Measurements from ENCODE around the gene NCEH1. TPM values are rescaled to one million over a fixed set of nuclear protein-coding genes. Genes with fewer than 3 reads are reported as not detected.

Gene NCEH1
- polyA plus RNA-seq, 6 donors from 2014 or later: 2.2 to 10.1 (median 5.0) TPM

DNA sequence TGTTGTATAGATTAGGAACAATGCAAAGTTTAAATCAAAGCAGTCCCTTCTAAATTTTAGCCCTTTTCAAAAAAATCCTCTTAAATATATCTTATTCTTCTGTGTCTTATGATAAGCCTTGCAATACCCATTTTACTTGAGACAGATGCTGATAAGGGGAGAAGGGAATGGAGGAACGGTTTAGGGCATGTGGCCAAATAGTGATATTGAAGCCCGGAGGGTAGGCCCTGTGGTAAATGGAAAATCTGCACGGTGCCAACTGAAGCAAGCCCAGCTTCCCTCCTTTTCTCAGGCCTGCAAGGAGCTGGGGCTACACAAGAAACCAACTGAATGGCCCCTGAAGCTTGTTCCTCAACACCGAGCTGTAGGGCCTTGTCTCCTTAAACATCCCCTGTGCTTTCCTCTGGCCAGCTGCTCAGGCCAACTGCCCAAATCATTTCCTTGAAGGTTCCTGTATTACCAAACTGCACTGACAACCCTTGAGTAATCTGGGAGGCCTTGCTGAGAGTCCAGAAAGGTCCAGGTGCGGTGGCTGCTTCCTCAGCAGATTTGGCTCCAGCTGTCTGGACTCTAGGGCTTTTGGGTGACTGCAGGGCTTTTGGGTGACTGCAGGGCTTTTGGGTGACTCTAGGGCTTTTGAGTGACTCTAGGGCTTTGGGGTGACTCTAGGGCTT lies 67.2 kb downstream of the NCEH1 start:
- Mint-ChIP-seq H3K9me3 (no peaks in the 10 kb centered on the region), H3K4me1 (no peaks in the 10 kb centered on the region), H3K27ac (peak overlapping the region in 1 of 6 donors; percentile 42), H3K36me3 (peaks cover 8 to 17% of the 10 kb centered on the region in 2 donors), H3K4me3 (no peak overlapping the region), H3K27me3 (no peaks in the 10 kb centered on the region)
- no peak for DNase-seq
- ATAC-seq (ENCODE audit: low read depth in 2 of 2): no peak

DNA sequence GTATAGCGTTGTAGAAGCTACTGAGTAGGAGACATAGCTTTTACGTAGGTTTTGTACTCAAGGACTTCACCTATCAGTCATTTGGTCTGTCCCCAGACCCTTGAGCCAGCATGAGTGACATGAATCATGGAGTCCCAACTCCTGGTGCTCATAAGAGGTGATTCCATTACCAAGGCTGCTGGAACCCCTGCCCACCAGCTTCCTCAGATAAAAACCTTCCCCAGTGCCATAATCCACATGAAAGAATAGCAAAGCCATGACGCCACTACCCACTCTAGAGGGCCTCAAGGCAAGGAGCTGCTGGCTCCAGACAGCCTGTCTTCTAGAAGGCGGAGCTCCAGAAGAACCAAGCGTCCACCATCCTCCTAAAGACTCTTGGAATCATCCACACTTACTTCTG lies 69.6 kb downstream of the NCEH1 start:
- Mint-ChIP-seq H3K27ac (no peak overlapping the region), H3K9me3 (no peaks in the 10 kb centered on the region), H3K4me1 (no peaks in the 10 kb centered on the region), H3K36me3 (peaks cover 15 to 17% of the 10 kb centered on the region in 2 donors), H3K4me3 (no peak overlapping the region), H3K27me3 (no peaks in the 10 kb centered on the region)
- no peak for ATAC-seq (ENCODE audit: low read depth in 2 of 2)
- DNase-seq: no peak

DNA sequence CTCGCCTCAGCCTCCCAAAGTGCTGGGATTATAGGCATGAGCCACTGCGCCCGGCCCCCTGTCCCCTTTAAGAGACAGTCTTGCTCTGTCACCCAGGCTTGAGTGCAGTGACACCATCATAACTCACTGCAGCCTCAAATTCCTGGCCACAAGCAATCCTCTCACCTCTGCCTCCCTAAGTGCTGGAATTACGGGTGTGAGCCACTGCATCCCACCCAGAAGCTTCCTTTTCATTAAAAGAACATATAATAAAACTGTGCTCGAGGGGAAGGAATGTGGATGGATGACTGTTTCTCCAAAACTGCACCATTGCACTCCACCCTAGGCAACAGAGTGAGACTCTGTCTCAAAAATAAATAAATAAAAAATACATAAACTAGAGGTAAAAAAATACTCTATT lies 70.1 kb downstream of the NCEH1 start:
- no peaks in the 10 kb centered on the region for H3K4me1 Mint-ChIP-seq
- H3K9me3 Mint-ChIP-seq: no peaks in the 10 kb centered on the region
- ATAC-seq (ENCODE audit: low read depth in 2 of 2) (no peak), DNase-seq (no peak)
- H3K27me3 Mint-ChIP-seq: no peaks in the 10 kb centered on the region
- H3K27ac Mint-ChIP-seq: peak overlapping the region in 1 of 6 donors; percentile 54
- peaks cover 15 to 17% of the 10 kb centered on the region in 2 donors for H3K36me3 Mint-ChIP-seq
- H3K4me3 Mint-ChIP-seq: no peak overlapping the region

DNA sequence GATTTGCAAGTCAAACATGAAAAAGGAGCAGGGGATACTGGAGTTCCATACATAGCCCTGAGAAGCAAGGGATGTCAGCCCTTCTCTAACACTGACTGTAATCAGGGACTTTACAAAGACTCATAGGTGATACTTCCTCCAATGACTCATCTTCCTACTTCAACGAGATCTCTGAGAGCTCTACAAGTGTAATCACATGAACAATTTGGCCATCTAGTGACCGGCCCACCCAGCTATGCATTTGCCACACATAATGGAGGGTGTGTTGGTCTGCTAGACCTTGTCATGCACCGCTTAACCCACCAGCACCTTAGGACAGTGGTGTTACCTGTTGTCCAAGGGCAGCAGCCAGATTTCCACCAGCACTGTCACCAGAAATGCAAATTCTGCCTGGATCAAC lies 75.3 kb downstream of the NCEH1 start:
- ATAC-seq (ENCODE audit: low read depth in 2 of 2): no peak
- DNase-seq: no peak

DNA sequence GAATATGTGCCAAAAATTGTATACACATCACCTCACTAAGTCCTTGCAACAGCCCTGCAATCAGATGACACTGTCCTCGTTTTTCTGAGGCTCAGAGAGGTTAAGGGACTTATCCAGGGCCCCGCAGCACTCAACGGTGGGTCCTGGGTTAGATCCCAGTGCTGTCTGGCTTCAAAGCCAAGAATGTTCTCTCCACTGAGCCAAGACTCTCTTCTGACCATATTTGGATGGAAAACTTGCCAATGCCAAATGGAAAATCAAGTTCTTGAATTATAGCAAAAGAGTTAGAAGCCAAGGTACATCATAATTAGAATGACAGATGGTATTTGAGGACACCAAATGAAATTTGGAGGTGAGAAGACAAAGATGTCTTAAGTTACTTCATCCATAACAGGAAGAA lies 75.9 kb downstream of the NCEH1 start:
- Mint-ChIP-seq H3K9me3 (no peaks in the 10 kb centered on the region), H3K36me3 (peaks cover 7 to 17% of the 10 kb centered on the region in 2 donors), H3K4me1 (no peaks in the 10 kb centered on the region), H3K4me3 (no peak overlapping the region), H3K27me3 (no peaks in the 10 kb centered on the region), H3K27ac (no peak overlapping the region)
- DNase-seq (no peak), ATAC-seq (ENCODE audit: low read depth in 2 of 2) (no peak)

More for the DNA sequence above, 75.3 kb downstream of the NCEH1 start:
- no peaks in the 10 kb centered on the region for H3K4me1 Mint-ChIP-seq
- H3K27me3 Mint-ChIP-seq: no peaks in the 10 kb centered on the region
- H3K36me3 Mint-ChIP-seq: peaks cover 7 to 17% of the 10 kb centered on the region in 2 donors
- H3K4me3 Mint-ChIP-seq: no peak overlapping the region
- no peaks in the 10 kb centered on the region for H3K9me3 Mint-ChIP-seq
- no peak overlapping the region for H3K27ac Mint-ChIP-seq

DNA sequence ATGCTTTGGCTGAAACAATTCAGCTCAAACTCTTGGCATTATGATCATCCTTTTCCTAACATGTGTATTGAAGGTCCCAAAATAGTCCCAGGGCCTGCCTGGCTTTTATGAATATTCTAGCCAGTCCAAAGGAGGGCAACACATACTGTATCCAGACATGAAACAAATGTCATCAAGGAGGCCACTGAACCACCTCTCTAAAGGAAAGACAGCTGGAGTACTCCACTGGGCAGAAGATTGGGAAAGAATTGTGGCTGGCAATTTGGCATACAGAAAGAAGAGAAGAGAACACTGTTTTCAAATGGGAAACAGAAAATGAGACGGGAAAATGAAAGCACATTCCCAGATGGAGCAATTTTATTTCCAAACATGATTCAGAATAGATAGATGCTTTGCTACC lies 80.6 kb downstream of the NCEH1 start:
- Mint-ChIP-seq H3K4me1 (peaks cover 0 to 5% (median 0%) of the 10 kb centered on the region in 3 donors), H3K27ac (peak overlapping the region in 1 of 6 donors; percentile 28), H3K4me3 (no peak overlapping the region), H3K27me3 (no peaks in the 10 kb centered on the region), H3K9me3 (no peaks in the 10 kb centered on the region), H3K36me3 (peaks cover 0 to 12% of the 10 kb centered on the region in 2 donors)
- ATAC-seq (ENCODE audit: low read depth in 2 of 2) (no peak), DNase-seq (no peak)

DNA sequence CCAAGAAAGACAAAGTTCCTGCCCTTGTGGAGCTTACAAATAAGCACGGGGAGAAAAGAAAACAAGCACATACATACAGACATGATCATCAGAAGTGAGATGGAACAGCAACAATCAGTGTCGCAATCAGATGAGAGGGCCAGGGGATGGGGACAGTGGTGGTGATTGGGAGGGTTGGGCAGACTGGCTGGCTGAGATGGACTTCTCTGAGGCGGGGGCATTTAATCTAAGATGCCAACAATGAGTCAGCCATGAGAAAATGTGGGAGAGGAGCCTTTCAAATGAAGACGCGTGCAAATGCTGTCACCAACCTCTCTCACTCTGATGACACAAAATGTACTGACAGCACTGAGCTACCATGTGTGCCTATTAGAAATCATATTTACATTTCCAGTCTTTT lies 81.4 kb downstream of the NCEH1 start:
- DNase-seq (no peak), ATAC-seq (ENCODE audit: low read depth in 2 of 2) (no peak)
- Mint-ChIP-seq H3K4me3 (no peak overlapping the region), H3K4me1 (peaks cover 0 to 5% (median 0%) of the 10 kb centered on the region in 3 donors), H3K27me3 (no peaks in the 10 kb centered on the region), H3K27ac (peak overlapping the region in 2 of 6 donors; percentile 39 to 94), H3K9me3 (no peaks in the 10 kb centered on the region), H3K36me3 (peaks cover 0 to 12% of the 10 kb centered on the region in 2 donors)

DNA sequence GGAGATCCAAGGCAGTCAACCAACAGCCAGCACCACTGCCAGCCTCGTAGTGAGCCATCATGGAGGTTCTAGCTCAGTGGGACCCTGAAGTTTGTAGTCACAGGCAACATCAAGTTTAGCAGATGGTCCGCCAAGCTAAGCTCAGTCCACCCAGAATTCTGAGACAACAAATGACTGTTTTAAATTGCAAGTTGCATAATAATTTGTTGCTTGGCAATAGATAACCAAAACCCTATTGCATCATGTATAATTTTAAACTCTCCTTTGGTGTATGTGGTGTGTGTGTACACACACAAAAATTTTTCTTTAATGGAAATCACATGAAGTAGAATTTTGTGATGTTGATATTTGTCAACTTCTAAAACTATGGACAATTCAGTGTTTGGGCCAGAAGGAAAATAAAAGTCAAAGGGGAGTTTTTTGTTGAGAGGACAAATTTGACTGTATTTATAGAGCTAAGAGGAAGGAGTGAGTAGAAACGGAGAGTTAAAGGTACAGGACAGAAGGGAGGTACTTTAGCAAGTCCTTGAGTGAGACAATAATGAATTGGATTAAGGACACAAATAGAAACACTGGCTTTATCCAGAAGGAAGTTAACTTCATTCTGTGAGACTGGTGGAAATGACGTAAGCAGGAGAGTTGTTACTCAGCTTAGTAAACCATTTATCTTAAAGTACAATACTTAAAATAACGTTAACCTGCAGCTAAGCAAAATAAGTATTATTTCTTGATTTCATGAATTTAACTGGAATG lies 83.6 kb downstream of the NCEH1 start:
- DNase-seq: no peak
- Mint-ChIP-seq H3K9me3 (no peaks in the 10 kb centered on the region), H3K27ac (no peak overlapping the region), H3K4me1 (peaks cover 0 to 5% (median 0%) of the 10 kb centered on the region in 3 donors), H3K4me3 (no peak overlapping the region), H3K36me3 (peaks cover 0 to 5% of the 10 kb centered on the region in 2 donors), H3K27me3 (no peaks in the 10 kb centered on the region)
- ATAC-seq (ENCODE audit: low read depth in 2 of 2): no peak

DNA sequence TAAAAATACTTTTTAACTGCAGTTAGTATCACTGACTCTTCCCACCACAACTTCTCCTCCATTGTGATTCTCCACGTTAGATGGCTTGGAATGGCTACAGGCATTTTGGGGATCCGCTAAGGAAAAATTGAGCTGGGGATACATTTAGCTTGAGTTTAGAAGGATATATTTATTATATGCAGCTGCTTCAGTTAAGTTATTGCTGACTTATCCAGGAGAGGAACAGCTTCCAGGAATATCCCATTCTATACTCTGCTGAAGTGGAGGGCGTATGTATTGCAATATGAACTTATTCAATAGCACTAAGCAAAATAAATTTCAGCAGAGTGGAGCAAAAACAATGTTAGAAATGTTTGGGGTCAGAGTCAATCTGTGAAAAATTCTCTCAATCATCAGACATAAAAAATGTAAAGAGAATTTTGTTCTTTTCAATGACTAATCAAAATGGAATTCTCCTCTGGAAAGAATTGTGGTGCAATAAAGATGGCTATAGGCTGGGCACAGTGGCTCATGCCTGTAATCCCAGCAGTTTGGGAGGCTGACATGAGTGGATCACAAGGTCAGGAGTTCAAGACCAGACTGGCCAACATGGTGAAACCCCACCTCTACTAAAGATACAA lies 84.7 kb downstream of the NCEH1 start:
- H3K27me3 Mint-ChIP-seq: no peaks in the 10 kb centered on the region
- no peak overlapping the region for H3K27ac Mint-ChIP-seq
- H3K9me3 Mint-ChIP-seq: no peaks in the 10 kb centered on the region
- DNase-seq (no peak), ATAC-seq (ENCODE audit: low read depth in 2 of 2) (no peak)
- H3K4me3 Mint-ChIP-seq: no peak overlapping the region
- H3K4me1 Mint-ChIP-seq: peaks cover 0 to 5% (median 0%) of the 10 kb centered on the region in 3 donors
- H3K36me3 Mint-ChIP-seq: peaks cover 0 to 5% of the 10 kb centered on the region in 2 donors

DNA sequence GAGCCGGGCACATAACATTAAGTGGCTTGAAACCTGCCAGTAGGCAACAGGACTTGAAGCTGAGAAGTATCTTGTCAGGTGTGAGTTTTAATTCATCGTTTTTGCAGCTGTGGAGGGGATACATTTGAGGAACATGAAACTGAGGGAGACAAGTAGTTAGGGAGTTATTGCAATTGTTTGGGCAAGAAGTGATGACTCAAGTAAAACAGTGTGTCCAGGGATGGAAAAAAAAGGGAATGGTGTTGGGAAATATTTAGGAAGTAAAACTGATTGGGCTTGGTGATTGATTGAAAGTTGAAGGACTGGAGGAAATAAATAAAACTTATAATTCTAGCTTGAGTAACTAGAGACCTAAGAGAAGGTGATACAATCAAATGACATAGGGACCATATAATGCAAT lies 85.5 kb downstream of the NCEH1 start:
- H3K4me3 Mint-ChIP-seq: peak overlapping the region in 1 of 8 donors; percentile 9
- no peaks in the 10 kb centered on the region for H3K9me3 Mint-ChIP-seq
- H3K36me3 Mint-ChIP-seq: peaks cover 0 to 5% of the 10 kb centered on the region in 2 donors
- DNase-seq (no peak), ATAC-seq (ENCODE audit: low read depth in 2 of 2) (no peak)
- peak overlapping the region in 1 of 6 donors; percentile 79 for H3K27ac Mint-ChIP-seq
- peaks cover 0 to 5% (median 0%) of the 10 kb centered on the region in 3 donors for H3K4me1 Mint-ChIP-seq
- H3K27me3 Mint-ChIP-seq: no peaks in the 10 kb centered on the region

DNA sequence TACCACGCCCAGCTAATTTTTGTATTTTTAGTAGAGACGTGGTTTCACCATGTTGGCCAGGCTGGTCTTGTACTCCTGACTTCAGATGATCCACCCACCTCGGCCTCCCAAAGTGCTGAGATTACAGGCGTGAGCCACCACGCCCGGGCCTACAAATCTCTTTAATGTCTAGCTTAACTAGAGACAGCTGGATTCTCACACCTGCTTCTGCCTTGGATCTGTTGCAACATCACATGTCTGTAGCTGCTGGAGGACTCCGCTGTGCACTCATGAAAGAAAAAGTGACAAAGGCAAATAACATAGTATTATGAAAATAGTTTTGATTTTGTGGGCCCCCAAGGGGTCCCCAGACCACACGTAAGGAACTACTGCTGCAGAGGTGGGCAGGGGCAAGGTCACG lies 85.9 kb downstream of the NCEH1 start:
- no peaks in the 10 kb centered on the region for H3K9me3 Mint-ChIP-seq
- H3K4me3 Mint-ChIP-seq: peak overlapping the region in 1 of 8 donors; percentile 9
- DNase-seq (no peak), ATAC-seq (ENCODE audit: low read depth in 2 of 2) (no peak)
- H3K4me1 Mint-ChIP-seq: peaks cover 0 to 5% (median 0%) of the 10 kb centered on the region in 3 donors
- H3K27ac Mint-ChIP-seq: no peak overlapping the region
- H3K27me3 Mint-ChIP-seq: no peaks in the 10 kb centered on the region
- H3K36me3 Mint-ChIP-seq: peaks cover 0 to 5% of the 10 kb centered on the region in 2 donors

DNA sequence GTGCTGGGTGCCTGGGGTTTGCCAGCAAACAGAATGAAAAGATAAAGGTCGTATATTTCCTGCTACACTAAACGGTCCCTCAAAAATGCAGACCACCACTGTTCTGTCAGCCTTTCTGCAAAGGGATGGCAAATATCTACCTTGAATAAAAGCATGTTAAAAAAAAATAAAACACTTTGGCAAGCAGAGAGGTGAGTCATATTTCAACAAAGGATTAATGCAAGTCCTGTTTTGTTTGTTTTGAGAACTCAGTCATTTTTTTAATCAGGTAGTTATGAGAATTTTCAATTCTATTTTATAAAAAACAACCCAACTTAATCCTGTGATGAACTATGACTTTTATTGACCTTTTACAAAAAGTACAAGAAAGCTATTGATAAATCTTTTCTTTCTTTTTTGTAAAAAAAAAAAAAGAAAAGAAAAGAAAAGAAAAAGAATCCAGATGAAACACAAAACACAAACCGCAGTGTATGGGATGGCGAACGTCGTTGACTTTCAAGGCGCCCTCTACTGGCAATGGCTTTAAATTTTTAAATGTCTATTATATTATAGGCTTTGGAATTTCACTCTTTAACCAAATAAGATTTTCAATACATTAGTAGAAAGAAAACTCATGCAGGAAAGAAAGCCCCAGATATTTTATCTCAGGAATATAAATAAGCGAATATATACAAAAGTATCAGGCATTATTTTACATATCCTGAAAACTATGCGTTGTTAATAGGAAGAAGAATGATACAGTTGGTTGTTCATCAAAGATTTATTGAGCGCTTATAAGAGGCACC lies 87.8 kb downstream of the NCEH1 start:
- no peak for ATAC-seq (ENCODE audit: low read depth in 2 of 2)
- peaks cover 0 to 5% of the 10 kb centered on the region in 2 donors for H3K36me3 Mint-ChIP-seq
- no peak overlapping the region for H3K4me3 Mint-ChIP-seq
- peaks cover 0 to 5% (median 0%) of the 10 kb centered on the region in 3 donors for H3K4me1 Mint-ChIP-seq
- no peaks in the 10 kb centered on the region for H3K27me3 Mint-ChIP-seq
- no peak overlapping the region for H3K27ac Mint-ChIP-seq
- no peak for DNase-seq
- H3K9me3 Mint-ChIP-seq: peaks cover 0 to 7% (median 0%) of the 10 kb centered on the region in 7 donors

DNA sequence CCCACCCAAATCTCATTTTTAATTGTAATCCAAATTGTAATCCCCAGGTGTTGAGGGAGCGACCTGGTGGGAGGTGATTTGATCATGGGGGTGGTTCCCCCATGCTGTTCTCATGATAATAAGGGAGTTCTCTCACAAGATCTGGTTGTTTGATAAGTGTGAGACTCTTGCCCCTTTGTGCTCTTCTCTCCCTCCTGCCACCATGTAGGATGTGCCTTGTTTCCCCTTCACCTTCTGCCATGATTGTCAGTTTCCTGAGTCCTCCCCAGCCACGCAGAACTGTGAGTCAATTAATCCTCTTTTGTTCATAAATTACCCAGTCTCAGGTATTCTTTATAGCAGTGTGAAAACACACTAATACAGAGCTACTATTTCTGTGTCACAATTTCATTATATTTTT lies 88.7 kb downstream of the NCEH1 start:
- H3K4me3 Mint-ChIP-seq: peak overlapping the region in 1 of 8 donors; percentile 37
- peaks cover 0 to 7% (median 0%) of the 10 kb centered on the region in 7 donors for H3K9me3 Mint-ChIP-seq
- no peak overlapping the region for H3K27ac Mint-ChIP-seq

More for the DNA sequence above, 88.7 kb downstream of the NCEH1 start:
- H3K4me1 Mint-ChIP-seq: peaks cover 0 to 2% (median 0%) of the 10 kb centered on the region in 3 donors
- H3K27me3 Mint-ChIP-seq: no peaks in the 10 kb centered on the region
- ATAC-seq (ENCODE audit: low read depth in 2 of 2): no peak
- no peak for DNase-seq
- H3K36me3 Mint-ChIP-seq: peaks cover 0 to 1% of the 10 kb centered on the region in 2 donors

All from naive B cell (primary cell).